ENCODE results near the gene MEX3C. TPM values are rescaled to one million over a fixed set of nuclear protein-coding genes. Genes with fewer than 3 reads are reported as not detected.

MEX3C gene
- total RNA-seq, 1 donor from 2014 or later, result 54.1 TPM

DNA sequence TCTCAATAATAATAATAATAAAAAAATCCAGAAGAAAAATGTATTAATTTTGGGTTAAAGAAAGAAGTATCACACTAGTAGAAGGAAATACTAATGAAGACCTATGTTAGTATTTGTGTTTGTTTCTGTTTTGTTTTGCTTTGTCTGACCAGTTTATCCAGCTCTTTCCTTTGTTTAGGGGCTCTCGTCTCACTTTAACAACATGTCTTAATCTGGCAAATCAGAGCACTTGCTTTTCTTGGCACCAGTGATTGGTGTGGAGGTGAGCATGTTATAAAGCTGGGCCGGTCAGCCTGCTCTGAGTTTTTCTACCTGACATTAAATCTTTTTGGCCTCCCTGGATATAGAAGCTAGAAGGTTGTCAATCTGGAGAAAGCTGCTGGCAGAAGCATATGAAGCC is 15.1 kb upstream of the MEX3C start:
- no peaks in the 10 kb centered on the region for H3K36me3 Mint-ChIP-seq (ENCODE audit: low read depth, unreplicated experiment)
- no peak for DNase-seq (ENCODE audit: low spot score)
- H3K4me3 Mint-ChIP-seq (ENCODE audit: unreplicated experiment), result no peak overlapping the region
- H3K4me1 Mint-ChIP-seq (ENCODE audit: unreplicated experiment), result peaks cover 3% of the 10 kb centered on the region
- no peak overlapping the region for H3K27ac Mint-ChIP-seq (ENCODE audit: unreplicated experiment)
- H3K9me3 Mint-ChIP-seq (ENCODE audit: unreplicated experiment), result no peaks in the 10 kb centered on the region
- TF ChIP-seq, protein P1, sequence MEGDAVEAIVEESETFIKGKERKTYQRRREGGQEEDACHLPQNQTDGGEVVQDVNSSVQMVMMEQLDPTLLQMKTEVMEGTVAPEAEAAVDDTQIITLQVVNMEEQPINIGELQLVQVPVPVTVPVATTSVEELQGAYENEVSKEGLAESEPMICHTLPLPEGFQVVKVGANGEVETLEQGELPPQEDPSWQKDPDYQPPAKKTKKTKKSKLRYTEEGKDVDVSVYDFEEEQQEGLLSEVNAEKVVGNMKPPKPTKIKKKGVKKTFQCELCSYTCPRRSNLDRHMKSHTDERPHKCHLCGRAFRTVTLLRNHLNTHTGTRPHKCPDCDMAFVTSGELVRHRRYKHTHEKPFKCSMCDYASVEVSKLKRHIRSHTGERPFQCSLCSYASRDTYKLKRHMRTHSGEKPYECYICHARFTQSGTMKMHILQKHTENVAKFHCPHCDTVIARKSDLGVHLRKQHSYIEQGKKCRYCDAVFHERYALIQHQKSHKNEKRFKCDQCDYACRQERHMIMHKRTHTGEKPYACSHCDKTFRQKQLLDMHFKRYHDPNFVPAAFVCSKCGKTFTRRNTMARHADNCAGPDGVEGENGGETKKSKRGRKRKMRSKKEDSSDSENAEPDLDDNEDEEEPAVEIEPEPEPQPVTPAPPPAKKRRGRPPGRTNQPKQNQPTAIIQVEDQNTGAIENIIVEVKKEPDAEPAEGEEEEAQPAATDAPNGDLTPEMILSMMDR (IDR thresholded peaks at IDR 0.05; ENCODE audit: unreplicated experiment), result no peak
- H3K27me3 Mint-ChIP-seq (ENCODE audit: unreplicated experiment), result no peaks in the 10 kb centered on the region

DNA sequence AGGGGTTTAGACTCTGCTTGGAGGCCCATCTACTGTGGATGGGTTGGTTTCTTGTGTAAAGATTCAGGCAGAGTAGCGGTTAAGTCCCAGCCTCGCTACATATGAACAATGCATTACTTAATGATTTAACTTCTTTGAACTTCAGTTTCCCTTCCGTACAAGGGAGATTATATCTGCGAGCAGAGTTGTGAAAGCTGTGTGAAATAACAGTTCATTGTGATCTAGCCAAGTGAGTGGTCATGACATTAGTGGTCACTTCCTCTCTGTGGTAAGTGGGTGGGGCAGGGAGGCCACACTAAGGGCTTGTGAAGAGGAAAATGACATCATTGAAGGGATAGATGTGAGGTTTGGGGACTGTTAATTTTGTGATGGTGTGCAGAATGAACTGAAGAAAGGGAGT is 14.1 kb upstream of the MEX3C start:
- H3K27ac Mint-ChIP-seq (ENCODE audit: unreplicated experiment), result no peak overlapping the region

DNA sequence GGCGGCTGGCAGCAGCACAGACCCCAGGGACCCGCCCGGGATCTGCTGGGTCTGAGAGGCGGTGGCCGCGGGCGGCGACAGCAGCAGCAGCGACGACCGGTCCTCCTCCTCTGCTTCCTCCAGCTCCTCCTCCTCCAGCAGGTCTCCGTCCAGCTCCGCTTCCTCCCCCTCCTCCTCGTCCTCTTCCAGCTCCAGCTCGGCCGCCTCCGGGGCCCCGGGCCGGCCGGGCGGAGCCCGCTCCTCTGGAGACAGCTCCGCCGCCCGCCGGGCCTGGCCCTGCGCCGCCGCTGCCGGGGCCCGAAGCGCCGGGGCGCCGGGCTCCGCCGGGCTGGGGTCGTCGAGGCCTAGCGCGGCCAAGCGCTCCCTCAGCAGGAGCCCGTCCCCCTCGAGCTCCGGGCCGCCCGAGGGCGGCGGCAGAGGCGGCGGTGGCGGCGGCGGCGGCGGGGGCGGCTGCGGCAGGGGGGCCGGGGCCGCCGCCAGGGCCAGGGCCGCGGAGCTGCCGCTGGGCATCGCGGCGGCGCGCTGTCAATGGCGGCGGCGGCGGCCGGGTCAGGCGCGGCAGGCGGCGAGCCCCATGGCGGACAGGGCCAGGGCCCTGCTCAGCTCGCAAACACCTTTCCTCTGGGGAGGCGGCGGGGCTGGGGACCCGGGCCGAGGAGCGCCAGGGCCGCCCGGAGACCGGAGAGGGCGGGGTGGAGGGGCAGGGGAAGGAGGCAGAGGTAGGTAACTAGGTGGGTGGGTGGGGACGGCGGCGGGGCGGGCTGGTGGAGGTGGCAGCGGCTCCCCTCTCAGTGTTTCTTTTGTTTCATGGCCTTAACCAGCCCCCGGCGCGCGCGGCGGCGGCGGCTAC is 445 bp downstream of the MEX3C start:
- Mint-ChIP-seq H3K36me3 (ENCODE audit: low read depth, unreplicated experiment) (peaks cover 9% of the 10 kb centered on the region), H3K4me1 (ENCODE audit: unreplicated experiment) (peaks cover 35% of the 10 kb centered on the region), H3K27ac (ENCODE audit: unreplicated experiment) (no peak overlapping the region), H3K4me3 (ENCODE audit: unreplicated experiment) (peak overlapping the region; percentile 99), H3K9me3 (ENCODE audit: unreplicated experiment) (no peaks in the 10 kb centered on the region), H3K27me3 (ENCODE audit: unreplicated experiment) (peaks cover 24% of the 10 kb centered on the region)
- peak; percentile 52 for DNase-seq (ENCODE audit: low spot score)
- TF ChIP-seq, protein P1 (IDR thresholded peaks at IDR 0.05; ENCODE audit: unreplicated experiment), result no peak

More for the DNA sequence above, 14.1 kb upstream of the MEX3C start:
- peaks cover 3% of the 10 kb centered on the region for H3K4me1 Mint-ChIP-seq (ENCODE audit: unreplicated experiment)
- no peak for DNase-seq (ENCODE audit: low spot score)
- TF ChIP-seq, protein P1 (IDR thresholded peaks at IDR 0.05; ENCODE audit: unreplicated experiment), result no peak
- H3K4me3 Mint-ChIP-seq (ENCODE audit: unreplicated experiment), result no peak overlapping the region
- H3K27me3 Mint-ChIP-seq (ENCODE audit: unreplicated experiment), result peaks cover 2% of the 10 kb centered on the region
- no peaks in the 10 kb centered on the region for H3K36me3 Mint-ChIP-seq (ENCODE audit: low read depth, unreplicated experiment)
- H3K9me3 Mint-ChIP-seq (ENCODE audit: unreplicated experiment), result no peaks in the 10 kb centered on the region

DNA sequence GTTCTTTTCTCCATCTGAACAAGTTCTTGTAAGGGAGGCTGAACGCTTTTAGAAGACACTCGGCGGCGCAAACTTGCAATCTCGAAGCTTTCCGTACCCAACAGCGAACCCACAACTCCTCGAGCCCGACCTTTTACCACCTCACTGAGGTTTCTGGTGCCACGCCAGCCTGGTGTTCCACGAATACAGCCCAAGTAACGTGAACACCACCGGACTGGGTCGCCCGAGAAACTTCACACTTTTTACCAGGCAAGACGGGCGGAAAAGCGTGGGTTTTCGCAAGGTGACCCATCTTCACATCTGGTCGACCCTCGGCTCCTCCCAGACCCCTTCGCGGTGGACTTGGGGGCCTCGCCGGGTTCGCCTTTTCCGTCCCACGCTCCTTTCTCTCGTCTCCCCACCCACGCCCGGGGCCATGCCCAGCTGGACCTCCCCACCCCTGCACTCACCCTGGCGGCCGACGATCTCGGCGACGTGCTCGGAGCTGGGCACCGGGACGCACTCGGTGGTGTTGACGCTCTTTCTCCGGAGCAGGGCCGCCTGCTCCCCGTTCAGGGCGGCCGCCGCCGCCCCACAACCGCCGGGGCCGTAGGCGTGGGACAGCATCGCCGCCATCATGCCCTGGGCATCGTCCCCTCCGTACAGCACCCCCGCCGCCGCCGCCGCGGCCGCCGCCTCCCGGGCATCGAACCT is 1.2 kb downstream of the MEX3C start:
- H3K27ac Mint-ChIP-seq (ENCODE audit: unreplicated experiment), result peak overlapping the region; percentile 58
- TF ChIP-seq, protein P1 (IDR thresholded peaks at IDR 0.05; ENCODE audit: unreplicated experiment), result no peak
- no peaks in the 10 kb centered on the region for H3K9me3 Mint-ChIP-seq (ENCODE audit: unreplicated experiment)
- DNase-seq (ENCODE audit: low spot score), result no peak
- H3K4me1 Mint-ChIP-seq (ENCODE audit: unreplicated experiment), result peaks cover 36% of the 10 kb centered on the region
- H3K4me3 Mint-ChIP-seq (ENCODE audit: unreplicated experiment), result peak overlapping the region; percentile 99
- H3K36me3 Mint-ChIP-seq (ENCODE audit: low read depth, unreplicated experiment), result peaks cover 9% of the 10 kb centered on the region
- H3K27me3 Mint-ChIP-seq (ENCODE audit: unreplicated experiment), result peaks cover 24% of the 10 kb centered on the region

Data from endothelial cell (in vitro differentiated cells).